Occipital lobe (tissue), 2 donors: ENCODE results near the gene DCP1B. TPM values are rescaled to one million over a fixed set of nuclear protein-coding genes. Genes with fewer than 3 reads are reported as not detected.

Source experiments
- DNase-seq: peaks from one replicate; lab custom pipeline; 2025; lab: John Stamatoyannopoulos, UW
- total RNA-seq: library from RNA; depleted of rRNA; stranded (reverse); fragments of >200 nt; gene quantifications from one replicate; pipeline ENCODE4 v1.2.3, GENCODE V29; 2014

Gene DCP1B
- total RNA-seq, 1 donor from 2014 or later: 8.9 TPM

- DNase-seq: no peak
Measured at GRCh38 chr12:1920971-1921370, 83.3 kb downstream of the DCP1B start.

- no peak for DNase-seq
Measured at GRCh38 chr12:1920436-1920835, 83.8 kb downstream of the DCP1B start.

GRCh38 chr12:1919763-1920162, 84.5 kb downstream of the DCP1B start:
- no peak for DNase-seq

- no peak for DNase-seq
Measured at GRCh38 chr12:1919284-1919683, 85.0 kb downstream of the DCP1B start.

- no peak for DNase-seq
Measured at GRCh38 chr12:1918884-1919236, 85.4 kb downstream of the DCP1B start.

GRCh38 chr12:1918081-1918883, 86.0 kb downstream of the DCP1B start, which contains the start of gene CACNA2D4:
TSS of gene CACNA2D4 (minus strand) at chr12:1918652. CDS start at chr12:1918473, 179 bp downstream.
- no peak for DNase-seq

GRCh38 chr12:1917172-1918070, 86.8 kb downstream of the DCP1B start:
- DNase-seq: no peak

GRCh38 chr12:1916371-1917171, 87.7 kb downstream of the DCP1B start:
- DNase-seq: no peak

- DNase-seq: no peak
Measured at GRCh38 chr12:1915082-1915968, 88.9 kb downstream of the DCP1B start.

- no peak for DNase-seq
Measured at GRCh38 chr12:1914114-1914911, 89.9 kb downstream of the DCP1B start.

- DNase-seq: no peak
Measured at GRCh38 chr12:1913377-1914113, 90.7 kb downstream of the DCP1B start.

- no peak for DNase-seq
Measured at GRCh38 chr12:1912580-1913376, 91.5 kb downstream of the DCP1B start.

- DNase-seq: no peak
Measured at GRCh38 chr12:1911598-1912575, 92.4 kb downstream of the DCP1B start.

- no peak for DNase-seq
Measured at GRCh38 chr12:1910468-1910867, 93.8 kb downstream of the DCP1B start.

GRCh38 chr12:1908758-1909157, 95.5 kb downstream of the DCP1B start:
- DNase-seq: no peak

- no peak for DNase-seq
Measured at GRCh38 chr12:1907652-1908611, 96.3 kb downstream of the DCP1B start.
